Measurements from ENCODE around the gene LBH.

The LBH gene

DNA sequence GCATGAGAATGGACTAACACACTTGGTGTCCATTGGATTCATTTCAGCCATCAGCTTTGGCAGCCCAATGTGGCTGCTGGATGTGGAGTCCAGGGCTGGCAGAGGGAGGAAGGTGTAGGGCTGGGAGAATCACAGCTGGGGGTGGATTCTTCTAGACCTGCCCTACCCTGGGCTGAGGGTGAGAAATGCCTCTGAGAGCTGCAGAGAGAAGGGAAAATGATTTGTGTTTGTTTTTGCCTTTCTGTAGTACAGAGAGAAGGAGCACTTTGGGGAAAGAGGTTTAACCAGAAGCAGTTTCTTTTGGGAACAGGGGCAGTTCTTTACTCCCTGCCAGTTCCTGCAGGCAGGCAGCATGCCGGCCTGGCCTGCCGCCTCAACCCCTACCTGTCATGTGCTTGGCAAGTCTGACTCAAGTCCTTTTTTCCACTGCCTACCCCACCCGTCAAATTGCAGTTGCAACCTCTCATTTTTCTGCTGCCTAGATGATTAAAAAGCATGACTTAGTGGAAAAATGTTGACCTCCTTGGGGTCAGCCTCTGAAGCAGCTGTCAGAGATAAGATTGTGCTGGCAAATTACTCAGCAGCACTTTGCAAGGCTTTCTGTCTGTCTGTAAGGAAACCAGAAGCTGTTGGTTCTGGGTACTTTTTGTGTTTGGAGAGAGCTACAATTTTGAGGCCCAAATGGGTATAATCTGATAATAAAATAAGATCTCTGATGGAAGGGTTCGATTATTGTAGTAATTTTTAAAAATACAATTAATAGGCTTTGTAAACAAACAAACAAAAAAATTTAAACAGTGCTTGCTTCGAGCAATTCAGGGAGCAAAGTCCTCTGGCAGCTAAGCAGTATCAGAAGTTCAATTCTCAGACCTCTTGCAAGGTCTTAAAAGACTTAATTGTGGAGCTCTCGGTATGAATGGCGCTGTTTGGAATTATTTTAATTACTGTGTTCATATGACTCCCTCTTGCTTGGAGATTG, 21.7 kb downstream of the LBH start:
- TF ChIP-seq, protein P1, sequence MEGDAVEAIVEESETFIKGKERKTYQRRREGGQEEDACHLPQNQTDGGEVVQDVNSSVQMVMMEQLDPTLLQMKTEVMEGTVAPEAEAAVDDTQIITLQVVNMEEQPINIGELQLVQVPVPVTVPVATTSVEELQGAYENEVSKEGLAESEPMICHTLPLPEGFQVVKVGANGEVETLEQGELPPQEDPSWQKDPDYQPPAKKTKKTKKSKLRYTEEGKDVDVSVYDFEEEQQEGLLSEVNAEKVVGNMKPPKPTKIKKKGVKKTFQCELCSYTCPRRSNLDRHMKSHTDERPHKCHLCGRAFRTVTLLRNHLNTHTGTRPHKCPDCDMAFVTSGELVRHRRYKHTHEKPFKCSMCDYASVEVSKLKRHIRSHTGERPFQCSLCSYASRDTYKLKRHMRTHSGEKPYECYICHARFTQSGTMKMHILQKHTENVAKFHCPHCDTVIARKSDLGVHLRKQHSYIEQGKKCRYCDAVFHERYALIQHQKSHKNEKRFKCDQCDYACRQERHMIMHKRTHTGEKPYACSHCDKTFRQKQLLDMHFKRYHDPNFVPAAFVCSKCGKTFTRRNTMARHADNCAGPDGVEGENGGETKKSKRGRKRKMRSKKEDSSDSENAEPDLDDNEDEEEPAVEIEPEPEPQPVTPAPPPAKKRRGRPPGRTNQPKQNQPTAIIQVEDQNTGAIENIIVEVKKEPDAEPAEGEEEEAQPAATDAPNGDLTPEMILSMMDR (conservative IDR thresholded peaks at IDR 0.05; ENCODE audit: low read length) = no peak
- peak; percentile 65 for DNase-seq (ENCODE audit: low read depth)
- peak overlapping the region; percentile 10; the same call in 1 of the 2 replicates for H3K4me3 ChIP-seq (ENCODE audit: low read length)

DNA sequence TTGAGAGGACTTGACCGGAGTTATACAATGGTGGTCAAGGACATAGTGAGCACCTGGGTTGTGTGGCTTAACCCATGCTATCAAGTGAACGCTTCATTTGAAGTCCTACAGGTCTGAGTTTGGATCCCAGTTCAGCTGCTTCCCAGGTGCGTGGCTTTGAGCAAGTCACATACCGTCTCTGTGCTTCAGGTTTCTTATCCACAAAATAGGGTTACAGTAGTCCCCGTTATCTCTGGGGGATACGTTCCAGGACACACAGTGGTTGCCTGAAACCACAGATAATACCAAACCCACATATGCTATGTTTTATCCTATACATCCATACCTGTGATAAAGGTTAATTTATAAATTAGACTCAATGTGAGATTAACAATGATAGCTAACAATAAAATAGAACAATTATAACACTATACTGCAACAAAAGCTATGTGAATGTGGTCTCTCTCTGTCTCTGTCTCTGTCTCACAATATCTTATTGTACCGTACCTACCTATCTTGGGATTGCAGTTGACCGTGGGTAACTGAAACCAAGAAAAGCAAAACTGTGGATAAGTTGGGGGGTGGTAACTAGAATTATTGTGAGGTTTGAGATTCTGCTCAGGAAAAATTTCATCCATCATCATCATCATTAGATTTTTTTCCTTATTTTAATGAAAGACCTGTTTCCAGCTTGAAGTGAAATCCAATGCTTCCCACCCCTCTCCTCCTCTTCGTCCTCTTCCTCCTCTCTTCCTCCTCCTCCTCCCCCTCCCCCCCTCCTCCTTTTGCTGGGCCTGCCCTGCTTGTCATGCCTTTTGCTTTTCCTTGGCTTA, 22.7 kb downstream of the LBH start:
- TF ChIP-seq, protein P1 (conservative IDR thresholded peaks at IDR 0.05; ENCODE audit: low read length) = no peak
- no peak overlapping the region for H3K4me3 ChIP-seq (ENCODE audit: low read length)
- DNase-seq (ENCODE audit: low read depth) = no peak

DNA sequence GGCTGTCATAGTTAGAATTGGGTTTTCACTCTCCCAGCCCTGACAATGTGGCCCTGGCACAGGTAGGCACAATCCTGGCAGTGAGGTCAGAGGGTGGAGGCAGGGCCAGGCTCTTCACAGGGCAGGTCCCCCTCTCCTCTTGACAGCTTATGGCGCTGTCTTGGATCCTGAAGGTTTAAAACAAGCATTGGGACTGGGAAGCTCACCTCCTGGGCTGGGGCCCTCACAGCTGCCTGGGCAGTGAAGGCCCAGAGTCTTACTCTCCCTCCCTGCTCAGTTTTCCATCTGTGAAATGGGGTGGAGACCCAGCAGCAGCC, 23.3 kb downstream of the LBH start:
- TF ChIP-seq, protein P1 (conservative IDR thresholded peaks at IDR 0.05; ENCODE audit: low read length) = no peak

DNA sequence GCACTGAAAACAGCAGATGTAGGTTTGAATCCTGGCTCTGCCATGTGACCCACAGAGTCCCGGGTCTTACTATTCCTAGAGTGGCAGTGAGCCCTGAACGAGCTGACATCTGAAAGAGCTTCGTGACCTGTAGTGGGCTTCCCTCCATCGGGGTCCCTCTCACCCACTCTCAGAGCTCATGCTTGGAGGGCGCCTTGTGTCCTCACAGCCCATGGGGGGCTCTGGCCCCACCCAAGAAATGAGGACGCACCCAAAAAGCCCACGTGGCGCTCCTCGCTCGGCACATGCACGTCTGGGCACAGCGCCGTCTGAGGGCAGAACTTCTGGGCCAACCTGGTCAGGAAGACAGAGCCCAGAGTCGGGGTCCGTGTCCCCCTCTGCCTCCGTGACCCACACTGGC, 23.7 kb downstream of the LBH start:
- no peak for DNase-seq (ENCODE audit: low read depth)
- H3K4me3 ChIP-seq (ENCODE audit: low read length) = no peak overlapping the region
- TF ChIP-seq, protein P1 (conservative IDR thresholded peaks at IDR 0.05; ENCODE audit: low read length) = no peak

More for the DNA sequence above, 23.3 kb downstream of the LBH start:
- no peak overlapping the region for H3K4me3 ChIP-seq (ENCODE audit: low read length)
- no peak for DNase-seq (ENCODE audit: low read depth)

DNA sequence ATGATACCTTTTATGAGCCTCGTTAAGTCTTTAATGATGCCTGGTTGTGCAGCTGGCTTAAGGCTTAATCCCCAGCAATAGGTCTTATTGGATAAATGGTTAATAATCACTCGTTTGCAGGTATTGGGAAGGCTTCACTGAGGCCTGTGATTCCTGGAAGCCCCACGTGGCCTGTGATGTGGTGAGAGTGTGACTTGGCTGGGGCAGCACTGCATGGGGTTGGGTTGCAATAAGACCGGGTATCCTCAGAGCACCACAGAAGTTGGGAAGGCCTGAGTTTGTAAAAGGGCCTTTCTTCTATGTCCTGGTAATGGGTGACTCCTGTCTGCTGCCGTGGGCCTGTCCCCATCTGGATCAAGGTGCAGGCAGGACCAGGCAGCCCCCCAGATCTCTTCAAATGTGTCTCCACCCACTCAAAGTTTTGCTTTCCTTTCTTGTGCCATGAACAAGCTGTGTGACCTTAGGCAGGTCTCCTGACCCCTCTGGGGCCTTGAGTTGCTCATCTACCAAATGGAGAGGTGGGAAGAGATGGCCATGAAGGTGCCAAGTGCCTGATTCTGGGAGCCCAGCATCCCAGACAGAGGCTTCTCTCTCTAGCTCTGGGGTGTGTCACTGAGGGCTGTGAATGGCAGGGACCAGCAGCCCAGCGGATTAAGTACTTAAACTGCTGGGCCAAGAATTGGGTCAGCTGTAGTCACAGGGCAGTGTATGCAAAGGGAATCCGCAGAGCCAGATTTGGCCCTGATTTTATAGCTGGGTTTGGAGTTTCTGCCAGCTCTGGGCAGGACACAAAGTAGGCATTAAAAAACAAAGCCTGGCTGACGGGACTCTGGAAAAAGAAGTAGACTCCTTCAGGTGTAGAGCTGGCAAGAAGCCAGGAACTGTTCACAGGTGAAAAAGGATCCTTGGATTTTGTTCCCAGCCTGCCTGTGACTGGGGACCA, 24.4 kb downstream of the LBH start:
- H3K4me3 ChIP-seq (ENCODE audit: low read length) = no peak overlapping the region
- DNase-seq (ENCODE audit: low read depth) = no peak
- TF ChIP-seq, protein P1 (conservative IDR thresholded peaks at IDR 0.05; ENCODE audit: low read length) = no peak

DNA sequence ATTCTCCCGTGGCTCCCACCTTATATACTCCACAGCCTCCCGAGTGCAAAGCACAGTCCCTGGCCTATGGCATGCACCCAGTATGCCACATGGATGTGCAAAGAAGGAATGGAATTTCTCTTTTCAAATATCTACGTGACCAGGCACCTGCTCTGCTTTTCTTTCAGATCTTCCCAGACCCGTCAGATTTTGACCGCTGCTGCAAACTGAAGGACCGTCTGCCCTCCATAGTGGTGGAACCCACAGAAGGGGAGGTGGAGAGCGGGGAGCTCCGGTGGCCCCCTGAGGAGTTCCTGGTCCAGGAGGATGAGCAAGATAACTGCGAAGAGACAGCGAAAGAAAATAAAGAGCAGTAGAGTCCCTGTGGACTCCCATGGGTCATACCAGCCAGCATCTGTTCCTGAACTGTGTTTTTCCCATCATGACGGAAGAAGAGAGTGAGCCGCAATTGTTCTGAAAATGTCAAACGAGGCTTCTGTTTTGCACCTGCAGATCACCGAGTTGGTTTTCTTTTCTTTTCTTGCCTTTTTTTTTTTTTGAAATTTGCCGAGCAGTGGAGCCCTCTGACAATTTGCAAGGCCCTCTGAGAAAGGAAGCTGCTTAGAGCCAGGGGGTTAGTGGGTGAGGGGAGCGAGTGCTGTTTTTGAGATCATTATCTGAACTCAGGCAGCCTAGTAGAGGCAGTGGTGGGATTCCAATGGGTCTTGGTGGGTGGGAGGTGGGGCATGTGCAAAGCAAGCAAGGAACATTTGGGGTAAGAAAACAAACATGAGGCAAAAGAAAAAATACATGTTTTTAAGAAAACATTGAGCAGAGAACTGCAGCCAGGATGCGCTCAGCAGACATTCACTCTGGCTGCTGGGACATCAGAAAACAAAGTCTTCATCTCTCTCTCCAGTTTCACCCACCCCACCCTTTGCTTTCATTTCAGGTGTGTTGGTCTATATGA, 26.2 kb downstream of the LBH start:
- DNase-seq (ENCODE audit: low read depth) = no peak
- H3K4me3 ChIP-seq (ENCODE audit: low read length) = no peak overlapping the region
- TF ChIP-seq, protein P1 (conservative IDR thresholded peaks at IDR 0.05; ENCODE audit: low read length) = no peak

Measured in AG10803 (cell line).